Smooth muscle cell (in vitro differentiated cells): ENCODE measurements around the gene FTSJ3. TPM values are rescaled to one million over a fixed set of nuclear protein-coding genes. Genes with fewer than 3 reads are reported as not detected.

Experiments used
- DNase-seq: peaks from one replicate; lab custom pipeline; 2025; ENCODE audit not compliant: unreplicated experiment; lab: John Stamatoyannopoulos, UW
- H2AFZ ChIP-seq: fragments of 200-600 bp; sonication (generic); 2 replicates; pipeline ENCODE4 v1.6.0; 2016; ENCODE audit warnings: antibody characterized with exemption, low read depth, mild to moderate bottlenecking
- H3F3A ChIP-seq: fragments of 200-600 bp; sonication (generic); 2 replicates; pipeline ENCODE4 v1.6.0; 2017; ENCODE audit warnings: antibody characterized with exemption, low read depth
- H3K27ac ChIP-seq: fragments of 200-600 bp; sonication (generic); 2 replicates; pipeline ENCODE4 v1.5.1; 2016; ENCODE audit warnings: low read depth, mild to moderate bottlenecking
- H3K27me3 ChIP-seq: fragments of 200-600 bp; sonication (generic); 2 replicates; pipeline ENCODE4 v1.6.1; 2016; ENCODE audit warnings: low read depth, mild to moderate bottlenecking
- H3K36me3 ChIP-seq: fragments of 200-600 bp; sonication (generic); 2 replicates; pipeline ENCODE4 v1.5.1; 2016; ENCODE audit warnings: low read depth
- H3K4me1 ChIP-seq: fragments of 200-600 bp; sonication (generic); 2 replicates; pipeline ENCODE4 v1.5.1; 2016; ENCODE audit warnings: low read depth
- H3K4me2 ChIP-seq: fragments of 200-600 bp; sonication (generic); 2 replicates; pipeline ENCODE4 v1.6.0; 2016; ENCODE audit warnings: mild to moderate bottlenecking
- H3K4me3 ChIP-seq: fragments of 200-600 bp; sonication (generic); 2 replicates; pipeline ENCODE4 v1.5.1; 2016; ENCODE audit warnings: mild to moderate bottlenecking
- H3K79me2 ChIP-seq: fragments of 200-600 bp; sonication (generic); 2 replicates; pipeline ENCODE4 v1.6.0; 2016; ENCODE audit warnings: low read depth, mild to moderate bottlenecking
- H3K9ac ChIP-seq: fragments of 200-600 bp; sonication (generic); 2 replicates; pipeline ENCODE4 v1.6.0; 2016; ENCODE audit warnings: low read depth
- H3K9me3 ChIP-seq: fragments of 200-600 bp; sonication (generic); replicated peaks from 2 replicates; pipeline ENCODE4 v1.5.1; 2016; ENCODE audit warnings: low read depth
- H4K20me1 ChIP-seq: fragments of 200-600 bp; sonication (generic); 2 replicates; pipeline ENCODE4 v1.6.0; 2016; ENCODE audit warnings: low read depth
- WGBS: methylation state at CpG from one replicate; pipeline ENCODE4 v1.1.7; 2016; ENCODE audit warnings: low lambda C conversion rate; 5-methylcytosine and 5-hydroxymethylcytosine counted together
- polyA plus RNA-seq: library from polyadenylated mRNA; unstranded; fragments of >200 nt; fragmentation: Nextera tagmentation; extraction: Ambion mirVana; gene quantifications from 2 replicates; pipeline ENCODE4 v1.2.1, GENCODE V29; 2016
- total RNA-seq: library from RNA; depleted of rRNA; stranded (reverse); fragments of >200 nt; gene quantifications from 2 replicates; pipeline ENCODE4 v1.2.3, GENCODE V29; 2014
- TF ChIP-seq, protein P1 (sequence below): fragments of 200-600 bp; sonication (generic); IDR thresholded peaks from 2 replicates; pipeline ENCODE4 v1.5.1; 2017; ENCODE audit warnings: borderline replicate concordance, mild to moderate bottlenecking, antibody characterized with exemption; ENCODE audit not compliant: insufficient read depth, poor library complexity, severe bottlenecking

Gene FTSJ3
- total and polyA plus RNA-seq, 2 experiments from 2014 or later, result 21.9 to 46.8 TPM

- no peak overlapping the region for H2AFZ ChIP-seq
- peaks cover 19% of the 10 kb centered on the region for H4K20me1 ChIP-seq
- no peak overlapping the region for H3K4me3 ChIP-seq
- H3K79me2 ChIP-seq, result peaks cover 36% of the 10 kb centered on the region
- no peaks in the 10 kb centered on the region for H3F3A ChIP-seq
- WGBS, result 81% methylated on average over 2 of the region's 2 CpGs
- DNase-seq, result no peak
- no peak overlapping the region for H3K27ac ChIP-seq
- H3K4me1 ChIP-seq, result peaks cover 8% of the 10 kb centered on the region
- TF ChIP-seq, protein P1, sequence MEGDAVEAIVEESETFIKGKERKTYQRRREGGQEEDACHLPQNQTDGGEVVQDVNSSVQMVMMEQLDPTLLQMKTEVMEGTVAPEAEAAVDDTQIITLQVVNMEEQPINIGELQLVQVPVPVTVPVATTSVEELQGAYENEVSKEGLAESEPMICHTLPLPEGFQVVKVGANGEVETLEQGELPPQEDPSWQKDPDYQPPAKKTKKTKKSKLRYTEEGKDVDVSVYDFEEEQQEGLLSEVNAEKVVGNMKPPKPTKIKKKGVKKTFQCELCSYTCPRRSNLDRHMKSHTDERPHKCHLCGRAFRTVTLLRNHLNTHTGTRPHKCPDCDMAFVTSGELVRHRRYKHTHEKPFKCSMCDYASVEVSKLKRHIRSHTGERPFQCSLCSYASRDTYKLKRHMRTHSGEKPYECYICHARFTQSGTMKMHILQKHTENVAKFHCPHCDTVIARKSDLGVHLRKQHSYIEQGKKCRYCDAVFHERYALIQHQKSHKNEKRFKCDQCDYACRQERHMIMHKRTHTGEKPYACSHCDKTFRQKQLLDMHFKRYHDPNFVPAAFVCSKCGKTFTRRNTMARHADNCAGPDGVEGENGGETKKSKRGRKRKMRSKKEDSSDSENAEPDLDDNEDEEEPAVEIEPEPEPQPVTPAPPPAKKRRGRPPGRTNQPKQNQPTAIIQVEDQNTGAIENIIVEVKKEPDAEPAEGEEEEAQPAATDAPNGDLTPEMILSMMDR, result no peak
- no peaks in the 10 kb centered on the region for H3K36me3 ChIP-seq
- no peaks in the 10 kb centered on the region for H3K9me3 ChIP-seq
- no peak overlapping the region for H3K4me2 ChIP-seq
- H3K27me3 ChIP-seq, result no peaks in the 10 kb centered on the region
- no peak overlapping the region for H3K9ac ChIP-seq
Measured at GRCh38 chr17:63832455-63832854, 5.0 kb upstream of the FTSJ3 start.

DNA sequence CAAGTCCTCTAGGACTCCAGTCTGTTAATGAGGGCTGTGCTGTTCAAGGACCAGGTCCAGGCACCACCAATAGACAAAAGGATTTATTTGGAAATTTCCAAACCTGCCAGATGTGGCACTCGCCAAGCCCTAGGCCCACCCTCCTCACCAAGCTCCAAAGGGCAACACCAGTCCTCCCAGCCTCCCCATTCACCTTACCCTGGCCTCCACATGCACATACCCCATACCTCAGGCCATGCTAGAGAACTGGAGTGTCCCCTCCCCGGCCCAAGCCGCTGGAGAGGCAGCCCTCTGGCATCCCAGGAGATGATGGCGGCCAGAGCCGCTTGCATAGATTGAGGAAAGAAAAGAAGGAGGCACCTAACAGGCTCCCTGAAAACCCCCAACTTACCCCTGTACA is 4.6 kb upstream of the FTSJ3 start:
- peaks cover 32% of the 10 kb centered on the region for H3K79me2 ChIP-seq
- no peak for DNase-seq
- no peak overlapping the region for H3K27ac ChIP-seq
- TF ChIP-seq, protein P1, result no peak
- no peaks in the 10 kb centered on the region for H3F3A ChIP-seq
- H3K9ac ChIP-seq, result no peak overlapping the region
- peaks cover 14% of the 10 kb centered on the region for H4K20me1 ChIP-seq
- H3K4me2 ChIP-seq, result no peak overlapping the region
- WGBS, result 97% methylated on average over 5 of the region's 5 CpGs
- no peak overlapping the region for H2AFZ ChIP-seq
- no peak overlapping the region for H3K4me3 ChIP-seq
- peaks cover 8% of the 10 kb centered on the region for H3K4me1 ChIP-seq
- no peaks in the 10 kb centered on the region for H3K36me3 ChIP-seq
- H3K9me3 ChIP-seq, result no peaks in the 10 kb centered on the region
- H3K27me3 ChIP-seq, result no peaks in the 10 kb centered on the region

- H4K20me1 ChIP-seq, result peaks cover 9% of the 10 kb centered on the region
- no peaks in the 10 kb centered on the region for H3K36me3 ChIP-seq
- H3K4me3 ChIP-seq, result no peak overlapping the region
- no peaks in the 10 kb centered on the region for H3K27me3 ChIP-seq
- TF ChIP-seq, protein P1, result no peak
- no peaks in the 10 kb centered on the region for H3K9me3 ChIP-seq
- no peak overlapping the region for H2AFZ ChIP-seq
- 97% methylated on average over 8 of the region's 8 CpGs for WGBS
- no peak overlapping the region for H3K9ac ChIP-seq
- DNase-seq, result no peak
- peaks cover 8% of the 10 kb centered on the region for H3K4me1 ChIP-seq
- H3K79me2 ChIP-seq, result peaks cover 29% of the 10 kb centered on the region
- H3K4me2 ChIP-seq, result no peak overlapping the region
- H3F3A ChIP-seq, result no peaks in the 10 kb centered on the region
- no peak overlapping the region for H3K27ac ChIP-seq
Measured at GRCh38 chr17:63831505-63831904, 4.0 kb upstream of the FTSJ3 start.

GRCh38 chr17:63830904-63831491 is 3.5 kb upstream of the FTSJ3 start:
- no peak overlapping the region for H3K4me3 ChIP-seq
- H3K9me3 ChIP-seq, result no peaks in the 10 kb centered on the region
- peaks cover 12% of the 10 kb centered on the region for H3K4me1 ChIP-seq
- H3K27me3 ChIP-seq, result no peaks in the 10 kb centered on the region
- H3K9ac ChIP-seq, result no peak overlapping the region
- no peaks in the 10 kb centered on the region for H3F3A ChIP-seq
- H3K79me2 ChIP-seq, result peaks cover 29% of the 10 kb centered on the region
- DNase-seq, result no peak
- peaks cover 9% of the 10 kb centered on the region for H4K20me1 ChIP-seq
- TF ChIP-seq, protein P1, result no peak
- no peak overlapping the region for H3K27ac ChIP-seq
- no peak overlapping the region for H3K4me2 ChIP-seq
- H3K36me3 ChIP-seq, result no peaks in the 10 kb centered on the region
- 92% methylated on average over 15 of the region's 15 CpGs for WGBS
- H2AFZ ChIP-seq, result no peak overlapping the region
